Upper lobe of right lung (tissue), 1 donor: ENCODE measurements around the gene ALK. TPM values are rescaled to one million over a fixed set of nuclear protein-coding genes. Genes with fewer than 3 reads are reported as not detected.

Source experiments
- ATAC-seq: fragments of 200-7000 bp; cut with Tn5 transposase; one replicate; pipeline ENCODE4 v1.9.1; 2020; ENCODE audit warnings: mild to moderate bottlenecking, moderate library complexity
- DNase-seq: peaks from one replicate; pipeline ENCODE4 v3.0.0-alpha.2; 2020
- H3K27ac ChIP-seq: fragments of 200-600 bp; one replicate; pipeline ENCODE4 v1.8.0; 2022
- H3K27me3 ChIP-seq: fragments of 200-600 bp; one replicate; pipeline ENCODE4 v1.8.0; 2022; ENCODE audit warnings: mild to moderate bottlenecking
- H3K36me3 ChIP-seq: fragments of 200-600 bp; one replicate; pipeline ENCODE4 v1.8.0; 2022
- H3K4me1 ChIP-seq: fragments of 200-600 bp; one replicate; pipeline ENCODE4 v1.8.0; 2022
- H3K4me3 ChIP-seq: fragments of 200-600 bp; one replicate; pipeline ENCODE4 v1.8.0; 2022; ENCODE audit warnings: mild to moderate bottlenecking
- H3K9me3 ChIP-seq: fragments of 200-600 bp; one replicate; pipeline ENCODE4 v1.8.0; 2022
- CTCF ChIP-seq: fragments of 200-600 bp; IDR thresholded peaks from one replicate; pipeline ENCODE4 v1.8.0; 2022; ENCODE audit warnings: antibody characterized with exemption
- intact Hi-C: fragments of 100-400 bp; cut with DNase I; formaldehyde crosslinking; loops from one replicate; pipeline ENCODE4 v1.11.0; 2022
- total RNA-seq: library from RNA; stranded (reverse); fragmentation: NEBNext Ultra II Directional; extraction: Animal tissue kit (Norgen Biotek cat#: 25700); gene quantifications from one replicate; pipeline ENCODE4 v1.2.1, GENCODE V29; 2021
- donor health status: DM: no; HTN: yes; CAD: no; lungs with severe emphysema.

Gene ALK
- total RNA-seq, 1 donor from 2014 or later: not detected

- TF ChIP-seq CTCF: no peak
- Histone ChIP-seq H3K27ac (no peak overlapping the region), H3K36me3 (no peaks in the 10 kb centered on the region), H3K4me1 (no peaks in the 10 kb centered on the region), H3K9me3 (no peaks in the 10 kb centered on the region), H3K27me3 (no peaks in the 10 kb centered on the region), H3K4me3 (no peak overlapping the region)
- intact Hi-C loops: no loop called here
- no peak for ATAC-seq
- DNase-seq: no peak
Measured at GRCh38 chr2:29440921-29441623, 480.3 kb downstream of the ALK start.

- ATAC-seq (no peak), DNase-seq (no peak)
- no peak overlapping the region for H3K4me3 ChIP-seq
- intact Hi-C loops: no loop called here
- no peaks in the 10 kb centered on the region for H3K27me3 ChIP-seq
- H3K9me3 ChIP-seq: no peaks in the 10 kb centered on the region
- H3K36me3 ChIP-seq: no peaks in the 10 kb centered on the region
- TF ChIP-seq CTCF: no peak
- no peak overlapping the region for H3K27ac ChIP-seq
- no peaks in the 10 kb centered on the region for H3K4me1 ChIP-seq
Measured at GRCh38 chr2:29433920-29434319, 487.5 kb downstream of the ALK start.

GRCh38 chr2:29433128-29433527, 488.3 kb downstream of the ALK start:
- intact Hi-C loops: no loop called here
- ATAC-seq (no peak), DNase-seq (no peak)
- no peaks in the 10 kb centered on the region for H3K9me3 ChIP-seq
- H3K4me1 ChIP-seq: no peaks in the 10 kb centered on the region
- no peak overlapping the region for H3K27ac ChIP-seq
- no peak overlapping the region for H3K4me3 ChIP-seq
- H3K27me3 ChIP-seq: no peaks in the 10 kb centered on the region
- no peak for TF ChIP-seq CTCF
- H3K36me3 ChIP-seq: no peaks in the 10 kb centered on the region

GRCh38 chr2:29431485-29431884, 489.9 kb downstream of the ALK start:
- ATAC-seq (no peak), DNase-seq (no peak)
- intact Hi-C loops: no loop called here
- Histone ChIP-seq H3K4me1 (no peaks in the 10 kb centered on the region), H3K4me3 (no peak overlapping the region), H3K9me3 (no peaks in the 10 kb centered on the region), H3K36me3 (no peaks in the 10 kb centered on the region), H3K27ac (no peak overlapping the region), H3K27me3 (no peaks in the 10 kb centered on the region)
- TF ChIP-seq CTCF: no peak

- intact Hi-C loops: no loop called here
- no peaks in the 10 kb centered on the region for H3K36me3 ChIP-seq
- no peak for TF ChIP-seq CTCF
- DNase-seq (no peak), ATAC-seq (no peak)
- H3K9me3 ChIP-seq: no peaks in the 10 kb centered on the region
- H3K4me3 ChIP-seq: no peak overlapping the region
- no peaks in the 10 kb centered on the region for H3K4me1 ChIP-seq
- no peaks in the 10 kb centered on the region for H3K27me3 ChIP-seq
- no peak overlapping the region for H3K27ac ChIP-seq
Measured at GRCh38 chr2:29430382-29431112, 490.8 kb downstream of the ALK start.
